Suprapubic skin (tissue), 4 donors: Measurements from ENCODE around the gene CPNE4. TPM values are rescaled to one million over a fixed set of nuclear protein-coding genes. Genes with fewer than 3 reads are reported as not detected.

ENCODE experiments used
- DNase-seq, 2 donors: peaks; one replicate each; pipeline ENCODE4 v3.0.0-alpha.2; 2019; ENCODE audit warnings: low spot score in 2 of 2
- H3K27ac ChIP-seq: fragments of 200-600 bp; sonication (generic); one replicate; pipeline ENCODE4 v1.5.1; 2019
- H3K27me3 ChIP-seq: fragments of 200-600 bp; sonication (generic); one replicate; pipeline ENCODE4 v1.5.1; 2019
- H3K36me3 ChIP-seq: fragments of 200-600 bp; sonication (generic); one replicate; pipeline ENCODE4 v1.5.1; 2019
- H3K4me1 ChIP-seq: fragments of 200-600 bp; sonication (generic); one replicate; pipeline ENCODE4 v1.5.1; 2019
- H3K4me3 ChIP-seq: fragments of 200-600 bp; sonication (generic); one replicate; pipeline ENCODE4 v1.5.1; 2019; ENCODE audit warnings: mild to moderate bottlenecking
- H3K9me3 ChIP-seq: fragments of 200-600 bp; sonication (generic); one replicate; pipeline ENCODE4 v1.5.1; 2019
- CTCF ChIP-seq, 2 donors: fragments of 200-600 bp in 1 of 2; fragments of 450-650 bp in 1 of 2; sonication (generic) in 1 of 2; IDR thresholded peaks; one replicate each; pipeline ENCODE4 v1.5.1; 2016 to 2019; ENCODE audit warnings: antibody characterized with exemption in 2 of 2, mild to moderate bottlenecking in 1 of 2, moderate library complexity in 1 of 2
- EP300 ChIP-seq: sonication (generic); formaldehyde crosslinking; IDR thresholded peaks from one replicate; pipeline ENCODE4 v1.6.1; 2017; ENCODE audit warnings: antibody characterized with exemption
- POLR2A ChIP-seq, 2 donors: fragments of 450-650 bp; IDR thresholded peaks; one replicate each; pipeline ENCODE4 v1.6.1; 2017; ENCODE audit warnings: antibody characterized with exemption in 2 of 2, mild to moderate bottlenecking in 2 of 2, moderate library complexity in 2 of 2
- POLR2AphosphoS5 ChIP-seq, 3 donors: sonication (generic); formaldehyde crosslinking; IDR thresholded peaks; one replicate each; pipeline ENCODE4 v1.6.1; 2017; ENCODE audit warnings: antibody characterized with exemption in 3 of 3
- WGBS: methylation state at CpG from one replicate; pipeline ENCODE4 v1.1.5; 2018; 5-methylcytosine and 5-hydroxymethylcytosine counted together
- total RNA-seq, 4 donors: library from RNA; depleted of rRNA; stranded (reverse); fragments of >200 nt; gene quantifications; one replicate each; pipeline ENCODE4 v1.1.0, GENCODE V29; 2016

Gene CPNE4
- total RNA-seq, 4 donors from 2014 or later: 0.32 to 1.1 TPM; not detected in 2

DNA sequence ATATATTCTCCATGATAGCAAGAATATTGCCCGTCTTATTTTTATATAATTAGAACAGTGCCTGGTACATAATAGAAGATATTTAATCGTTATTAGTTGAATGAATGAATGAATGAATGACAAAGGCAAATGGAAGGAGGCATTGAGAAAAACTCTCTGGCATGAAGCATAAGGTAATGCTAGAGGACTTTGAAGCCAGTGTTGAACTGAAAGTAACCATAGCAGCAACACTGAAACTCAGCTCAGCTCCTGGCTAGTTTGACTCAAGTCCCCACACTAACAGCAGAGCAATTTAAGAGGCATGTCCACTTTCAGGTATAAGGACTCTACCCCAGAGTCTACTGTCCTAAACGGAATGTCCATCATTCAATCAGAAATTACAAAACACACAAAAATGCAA, 227.0 kb downstream of the CPNE4 start:
- no peaks in the 10 kb centered on the region for H3K27me3 ChIP-seq
- TF ChIP-seq POLR2AphosphoS5 (IDR thresholded peaks at IDR 0.05): no peak
- TF ChIP-seq CTCF (IDR thresholded peaks at IDR 0.05): no peak
- no peak for TF ChIP-seq EP300
- TF ChIP-seq POLR2A (IDR thresholded peaks at IDR 0.05): no peak
- H3K36me3 ChIP-seq: no peaks in the 10 kb centered on the region
- no peak for DNase-seq
- WGBS: 88% methylated on average over 3 of the region's 3 CpGs
- no peak overlapping the region for H3K4me3 ChIP-seq
- H3K4me1 ChIP-seq: no peaks in the 10 kb centered on the region
- H3K27ac ChIP-seq: no peak overlapping the region
- H3K9me3 ChIP-seq: no peaks in the 10 kb centered on the region

GRCh38 chr3:131806736-131807135, 228.1 kb downstream of the CPNE4 start:
- Histone ChIP-seq H3K4me1 (no peaks in the 10 kb centered on the region), H3K27ac (no peak overlapping the region), H3K4me3 (no peak overlapping the region), H3K36me3 (no peaks in the 10 kb centered on the region), H3K27me3 (no peaks in the 10 kb centered on the region), H3K9me3 (no peaks in the 10 kb centered on the region)
- DNase-seq: no peak
- TF ChIP-seq POLR2AphosphoS5 (IDR thresholded peaks at IDR 0.05) (no peak), EP300 (no peak), CTCF (IDR thresholded peaks at IDR 0.05) (no peak), POLR2A (IDR thresholded peaks at IDR 0.05) (no peak)
- WGBS: 71% methylated on average over 4 of the region's 4 CpGs

DNA sequence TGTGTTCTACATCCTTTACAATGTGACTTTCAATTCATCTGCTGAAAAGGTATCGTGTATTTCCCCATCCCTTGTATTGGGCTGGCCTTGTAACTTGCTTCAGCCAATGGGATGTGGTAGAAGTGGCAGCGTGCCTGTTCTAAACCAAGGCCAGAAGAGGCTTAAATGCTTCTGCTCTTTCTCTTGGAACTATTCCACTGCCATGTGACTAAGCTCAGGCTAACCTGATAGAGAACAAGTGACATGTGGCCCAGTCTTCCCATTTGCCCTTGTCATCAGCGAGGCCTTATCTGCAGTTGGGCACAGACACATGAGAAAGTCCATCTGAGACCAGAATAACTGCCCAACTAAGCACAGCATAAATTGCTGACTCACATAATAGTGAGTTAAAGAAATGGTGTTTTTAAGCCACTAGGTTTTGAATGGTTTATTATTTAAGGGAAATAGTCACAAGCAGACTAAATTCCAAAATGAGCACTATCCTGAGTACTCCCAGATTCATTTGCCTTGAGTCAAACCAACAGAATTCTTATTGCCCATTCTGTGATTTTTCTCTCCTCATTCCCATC, 230.2 kb downstream of the CPNE4 start:
- Histone ChIP-seq H3K27me3 (no peaks in the 10 kb centered on the region), H3K36me3 (no peaks in the 10 kb centered on the region), H3K4me1 (no peaks in the 10 kb centered on the region), H3K27ac (no peak overlapping the region), H3K4me3 (no peak overlapping the region), H3K9me3 (no peaks in the 10 kb centered on the region)
- 65% methylated on average over 3 of the region's 3 CpGs for WGBS
- TF ChIP-seq POLR2A (IDR thresholded peaks at IDR 0.05) (no peak), CTCF (IDR thresholded peaks at IDR 0.05) (no peak), EP300 (no peak), POLR2AphosphoS5 (IDR thresholded peaks at IDR 0.05) (no peak)
- no peak for DNase-seq

DNA sequence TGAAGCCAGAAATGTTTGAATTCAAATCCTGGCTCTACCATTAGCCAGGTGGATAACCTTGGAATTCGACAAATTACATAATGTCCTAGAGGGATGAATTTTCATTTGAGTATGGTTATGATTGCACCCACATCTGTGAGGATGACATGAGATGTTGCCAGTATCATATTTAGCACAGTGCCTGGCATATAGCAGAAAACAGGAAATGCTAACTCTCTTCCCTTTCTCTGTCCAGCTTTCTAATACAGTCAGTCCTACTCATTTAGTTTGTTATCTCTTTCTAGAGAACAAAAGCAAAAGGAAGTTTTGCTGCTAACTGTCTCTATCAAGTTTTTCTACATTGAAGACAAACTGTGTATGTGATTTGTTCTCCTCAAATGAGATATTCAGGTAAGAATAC, 231.7 kb downstream of the CPNE4 start:
- no peak for TF ChIP-seq EP300
- no peak for TF ChIP-seq CTCF (IDR thresholded peaks at IDR 0.05)
- no peak for TF ChIP-seq POLR2A (IDR thresholded peaks at IDR 0.05)
- no peak for TF ChIP-seq POLR2AphosphoS5 (IDR thresholded peaks at IDR 0.05)
- H3K4me3 ChIP-seq: no peak overlapping the region
- WGBS: 67% methylated on average over 1 of the region's 1 CpG
- H3K4me1 ChIP-seq: no peaks in the 10 kb centered on the region
- H3K27me3 ChIP-seq: no peaks in the 10 kb centered on the region
- no peaks in the 10 kb centered on the region for H3K36me3 ChIP-seq
- no peak for DNase-seq
- H3K27ac ChIP-seq: no peak overlapping the region
- H3K9me3 ChIP-seq: no peaks in the 10 kb centered on the region

GRCh38 chr3:131802029-131802428, 232.8 kb downstream of the CPNE4 start:
- H3K27ac ChIP-seq: no peak overlapping the region
- no peaks in the 10 kb centered on the region for H3K9me3 ChIP-seq
- no peak overlapping the region for H3K4me3 ChIP-seq
- no peaks in the 10 kb centered on the region for H3K27me3 ChIP-seq
- TF ChIP-seq EP300 (no peak), POLR2A (IDR thresholded peaks at IDR 0.05) (no peak), CTCF (IDR thresholded peaks at IDR 0.05) (no peak), POLR2AphosphoS5 (IDR thresholded peaks at IDR 0.05) (no peak)
- H3K4me1 ChIP-seq: no peaks in the 10 kb centered on the region
- no peaks in the 10 kb centered on the region for H3K36me3 ChIP-seq
- WGBS: 84% methylated on average over 3 of the region's 3 CpGs
- DNase-seq: no peak
